ENCODE results near the gene C1QTNF9.

- TF ChIP-seq SMAD4 (CRISPR knock-in tag; IDR thresholded peaks at IDR 0.05) = no peak
- no peak for TF ChIP-seq FOXP4 (CRISPR knock-in tag; IDR thresholded peaks at IDR 0.05)
- TF ChIP-seq CTCF (IDR thresholded peaks at IDR 0.05) = no peak
- TF ChIP-seq, protein P1, sequence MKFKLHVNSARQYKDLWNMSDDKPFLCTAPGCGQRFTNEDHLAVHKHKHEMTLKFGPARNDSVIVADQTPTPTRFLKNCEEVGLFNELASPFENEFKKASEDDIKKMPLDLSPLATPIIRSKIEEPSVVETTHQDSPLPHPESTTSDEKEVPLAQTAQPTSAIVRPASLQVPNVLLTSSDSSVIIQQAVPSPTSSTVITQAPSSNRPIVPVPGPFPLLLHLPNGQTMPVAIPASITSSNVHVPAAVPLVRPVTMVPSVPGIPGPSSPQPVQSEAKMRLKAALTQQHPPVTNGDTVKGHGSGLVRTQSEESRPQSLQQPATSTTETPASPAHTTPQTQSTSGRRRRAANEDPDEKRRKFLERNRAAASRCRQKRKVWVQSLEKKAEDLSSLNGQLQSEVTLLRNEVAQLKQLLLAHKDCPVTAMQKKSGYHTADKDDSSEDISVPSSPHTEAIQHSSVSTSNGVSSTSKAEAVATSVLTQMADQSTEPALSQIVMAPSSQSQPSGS (CRISPR knock-in tag; IDR thresholded peaks at IDR 0.05; ENCODE audit: borderline replicate concordance, low read depth) = no peak
- TF ChIP-seq JUN (CRISPR knock-in tag; IDR thresholded peaks at IDR 0.05) = no peak
- TF ChIP-seq, protein P2, sequence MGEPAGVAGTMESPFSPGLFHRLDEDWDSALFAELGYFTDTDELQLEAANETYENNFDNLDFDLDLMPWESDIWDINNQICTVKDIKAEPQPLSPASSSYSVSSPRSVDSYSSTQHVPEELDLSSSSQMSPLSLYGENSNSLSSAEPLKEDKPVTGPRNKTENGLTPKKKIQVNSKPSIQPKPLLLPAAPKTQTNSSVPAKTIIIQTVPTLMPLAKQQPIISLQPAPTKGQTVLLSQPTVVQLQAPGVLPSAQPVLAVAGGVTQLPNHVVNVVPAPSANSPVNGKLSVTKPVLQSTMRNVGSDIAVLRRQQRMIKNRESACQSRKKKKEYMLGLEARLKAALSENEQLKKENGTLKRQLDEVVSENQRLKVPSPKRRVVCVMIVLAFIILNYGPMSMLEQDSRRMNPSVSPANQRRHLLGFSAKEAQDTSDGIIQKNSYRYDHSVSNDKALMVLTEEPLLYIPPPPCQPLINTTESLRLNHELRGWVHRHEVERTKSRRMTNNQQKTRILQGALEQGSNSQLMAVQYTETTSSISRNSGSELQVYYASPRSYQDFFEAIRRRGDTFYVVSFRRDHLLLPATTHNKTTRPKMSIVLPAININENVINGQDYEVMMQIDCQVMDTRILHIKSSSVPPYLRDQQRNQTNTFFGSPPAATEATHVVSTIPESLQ (CRISPR knock-in tag; IDR thresholded peaks at IDR 0.05) = no peak
- TF ChIP-seq ESRRA (CRISPR knock-in tag; IDR thresholded peaks at IDR 0.05; ENCODE audit: borderline replicate concordance) = no peak
Measured at GRCh38 chr13:24361852-24362366, 52.5 kb downstream of the C1QTNF9 start.

All from WTC11 (cell line).